GM10248 (cell line): ENCODE results near the gene TNNT2.

Source experiments
- CTCF ChIA-PET: fragments of 300-600 bp; sonication (Branson Sonifier 250); formaldehyde crosslinking; extraction: SDS; loops from one replicate; lab custom pipeline; 2021; ENCODE audit warnings: antibody characterized with exemption; lab: Yijun Ruan, JAX
- POLR2A ChIA-PET: fragments of 350-650 bp; sonication (Branson Sonifier 250); formaldehyde crosslinking; extraction: SDS; loops from one replicate; lab custom pipeline; 2020; ENCODE audit warnings: antibody characterized with exemption; lab: Yijun Ruan, JAX
- DNase-seq: peaks from one replicate; pipeline ENCODE4 v3.0.0; 2012; ENCODE audit errors: extremely low spot score
- CTCF ChIP-seq: IDR thresholded peaks from 2 replicates; pipeline ENCODE4 v1.5.1; 2012; ENCODE audit warnings: mild to moderate bottlenecking, low read depth; ENCODE audit errors: extremely low read depth, missing control alignments, control extremely low read depth

Gene TNNT2

GRCh38 chr1:201310251-201310985 lies 67.1 kb downstream of the TNNT2 start:
- ChIA-PET CTCF (no interaction called here), POLR2A (no interaction called here)
- TF ChIP-seq CTCF, result no peak
- DNase-seq, result no peak

GRCh38 chr1:201309416-201309815 lies 68.1 kb downstream of the TNNT2 start:
- ChIA-PET POLR2A (no interaction called here), CTCF (no interaction called here)
- no peak for TF ChIP-seq CTCF
- peak; percentile 33 for DNase-seq
